ENCODE measurements around the gene PUS10.
"Not testable (repeated sequence)": the region's sequence is repeated elsewhere in the genome, so short reads cannot be mapped to it uniquely, and the experiment has no call there.

The PUS10 gene

GRCh38 chr2:60932954-60933353, 85.1 kb downstream of the PUS10 start:
- no peak for DNase-seq (ENCODE audit: low spot score)

GRCh38 chr2:60932061-60932460, 86.0 kb downstream of the PUS10 start:
- not testable (repeated sequence) for DNase-seq (ENCODE audit: low spot score)

- no peak for DNase-seq (ENCODE audit: low spot score)
These were observed 91.1 kb downstream of the PUS10 start for GRCh38 chr2:60926741-60927552.

- no peak for DNase-seq (ENCODE audit: low spot score)
These were observed 91.9 kb downstream of the PUS10 start for GRCh38 chr2:60925994-60926740.

GRCh38 chr2:60907329-60907728, 110.7 kb downstream of the PUS10 start:
- DNase-seq (ENCODE audit: low spot score): no peak

GRCh38 chr2:60906395-60906794, 111.7 kb downstream of the PUS10 start:
- no peak for DNase-seq (ENCODE audit: low spot score)

GRCh38 chr2:60905867-60906266, 112.2 kb downstream of the PUS10 start:
- DNase-seq (ENCODE audit: low spot score): not testable (repeated sequence)

GRCh38 chr2:60901296-60901695, 116.8 kb downstream of the PUS10 start:
- not testable (repeated sequence) for DNase-seq (ENCODE audit: low spot score)

GRCh38 chr2:60899892-60900249, 118.2 kb downstream of the PUS10 start:
- DNase-seq (ENCODE audit: low spot score): no peak

GRCh38 chr2:60899230-60899891, 118.7 kb downstream of the PUS10 start:
- no peak for DNase-seq (ENCODE audit: low spot score)

GRCh38 chr2:60898567-60898966, 119.5 kb downstream of the PUS10 start:
- DNase-seq (ENCODE audit: low spot score): no peak
